Panc1 (cell line): ENCODE results near the gene PLK5. TPM values are rescaled to one million over a fixed set of nuclear protein-coding genes. Genes with fewer than 3 reads are reported as not detected.

ENCODE experiments used
- ATAC-seq: fragments of 200-7000 bp; cut with Tn5 transposase; 2 replicates; pipeline ENCODE4 v1.9.1; 2020; ENCODE audit warnings: mild to moderate bottlenecking, moderate library complexity
- BruUV-seq: library from RNA; stranded (reverse); fragments of 400-500 nt; replicated peaks from 2 replicates; lab custom pipeline; 2021; lab: Mats Ljungman, UMichigan
- CTCF ChIA-PET: fragments of 300-600 bp; sonication (Branson Sonifier 250); formaldehyde crosslinking; loops from one replicate; lab custom pipeline; 2022; ENCODE audit warnings: antibody characterized with exemption; lab: Charles Lee
- POLR2A ChIA-PET: fragments of 300-600 bp; sonication (Branson Sonifier 250); formaldehyde crosslinking; loops from one replicate; lab custom pipeline; 2022; ENCODE audit warnings: antibody characterized with exemption; lab: Charles Lee
- DNase-seq: peaks from one replicate; pipeline ENCODE4 v3.0.0-alpha.2; 2010; ENCODE audit warnings: low read depth, low spot score
- H3K27ac ChIP-seq: 2 replicates; pipeline ENCODE4 v1.5.1; 2011; ENCODE audit warnings: mild to moderate bottlenecking, low read length, inconsistent platforms
- H3K27me3 ChIP-seq: fragments of 200-500 bp; sonication (Bioruptor generic); 2 replicates; pipeline ENCODE4 v1.6.0; 2014; ENCODE audit warnings: low read length, inconsistent platforms; ENCODE audit not compliant: control insufficient read depth, insufficient read depth
- H3K36me3 ChIP-seq: fragments of 200-500 bp; sonication (Bioruptor generic); 2 replicates; pipeline ENCODE4 v1.5.1; 2014; ENCODE audit warnings: inconsistent platforms, mild to moderate bottlenecking, low read length, moderate library complexity; ENCODE audit not compliant: control insufficient read depth, insufficient read depth
- H3K4me1 ChIP-seq: 2 replicates; pipeline ENCODE4 v1.5.1; 2011; ENCODE audit warnings: inconsistent platforms, mild to moderate bottlenecking, low read length, moderate library complexity; ENCODE audit not compliant: control insufficient read depth, insufficient read depth
- H3K4me3 ChIP-seq, 2 experiments: 2 replicates each; pipeline ENCODE4 v1.5.1; 2011 to 2012; ENCODE audit warnings: low read depth in 2 of 2, low read length in 2 of 2, mild to moderate bottlenecking in 2 of 2, inconsistent platforms in 1 of 2, moderate library complexity in 1 of 2
- H3K9me3 ChIP-seq: fragments of 200-500 bp; sonication (Bioruptor generic); 2 replicates; pipeline ENCODE4 v1.5.1; 2014; ENCODE audit warnings: low read depth, mild to moderate bottlenecking, inconsistent platforms, low read length, moderate library complexity; ENCODE audit not compliant: control insufficient read depth, insufficient read depth
- POLR2AphosphoS5 ChIP-seq: IDR thresholded peaks from 2 replicates; pipeline ENCODE4 v1.6.1; 2012; ENCODE audit warnings: mild to moderate bottlenecking, low read depth, low read length, moderate library complexity
- REST ChIP-seq, 2 experiments: IDR thresholded peaks; 2 replicates each; pipeline ENCODE4 v1.6.1; 2011 to 2012; ENCODE audit warnings: low read depth in 2 of 2, control low read depth in 1 of 2, low read length in 1 of 2, mild to moderate bottlenecking in 1 of 2, moderate library complexity in 1 of 2; ENCODE audit not compliant: insufficient read depth in 1 of 2
- SIN3A ChIP-seq: IDR thresholded peaks from 2 replicates; pipeline ENCODE4 v1.6.1; 2012; ENCODE audit warnings: low read depth, mild to moderate bottlenecking, low read length, moderate library complexity, borderline replicate concordance; ENCODE audit not compliant: insufficient read depth
- TCF7L2 ChIP-seq: IDR thresholded peaks from 2 replicates; pipeline ENCODE4 v1.6.1; 2011; ENCODE audit warnings: mild to moderate bottlenecking, low read depth, low read length, inconsistent platforms
- in situ Hi-C: cut with HindIII; loops from 2 replicates; pipeline ENCODE4 v1.10.0; 2016; ENCODE audit warnings: low sequenced_read_pairs, low pct_unique_long_range_greater_than_20kb
- intact Hi-C: fragments of 100-400 bp; cut with micrococcal nuclease; formaldehyde crosslinking; loops from one replicate; pipeline ENCODE4 v1.10.0; 2022; ENCODE audit not compliant: unreplicated experiment
- total RNA-seq: library from RNA; stranded (reverse); gene quantifications from one replicate; pipeline ENCODE4 v1.2.1, GENCODE V29; 2021; ENCODE audit not compliant: unreplicated experiment
- TF ChIP-seq, protein P1 (sequence below): fragments of 450-650 bp; IDR thresholded peaks from 2 replicates; pipeline ENCODE4 v1.5.1; 2017; ENCODE audit warnings: mild to moderate bottlenecking

PLK5 gene
- total RNA-seq, 1 experiment from 2014 or later, result not detected

- BruUV-seq, result no TSS peak
- Histone ChIP-seq H3K4me1 (no peaks in the 10 kb centered on the region), H3K27me3 (no peaks in the 10 kb centered on the region), H3K9me3 (no peaks in the 10 kb centered on the region), H3K4me3 (no peak overlapping the region), H3K36me3 (no peaks in the 10 kb centered on the region), H3K27ac (no peak overlapping the region)
- TF ChIP-seq SIN3A (no peak), TCF7L2 (no peak), POLR2AphosphoS5 (no peak)
- intact Hi-C loops, result no loop called here
- ATAC-seq, result no peak
- DNase-seq, result no peak
- ChIA-PET CTCF (no interaction called here), POLR2A (interaction anchor here (0.6 kb wide), 1 partner anchor 70 kb away, joined by 6 read pairs; no protein-coding TSS in a partner anchor)
- in situ Hi-C loops, result no loop called here
Observed at GRCh38 chr19:1584500-1585242, 60.8 kb downstream of the PLK5 start.

GRCh38 chr19:1585243-1585580, 61.3 kb downstream of the PLK5 start:
- no peak overlapping the region for H3K4me3 ChIP-seq
- BruUV-seq, result no TSS peak
- ChIA-PET POLR2A (interaction anchor here (0.6 kb wide), 1 partner anchor 70 kb away, joined by 6 read pairs; no protein-coding TSS in a partner anchor), CTCF (no interaction called here)
- no peaks in the 10 kb centered on the region for H3K9me3 ChIP-seq
- H3K27ac ChIP-seq, result no peak overlapping the region
- in situ Hi-C loops (no loop called here), intact Hi-C loops (no loop called here)
- ATAC-seq (no peak), DNase-seq (no peak)
- TF ChIP-seq SIN3A, result no peak
- TF ChIP-seq, protein P1, sequence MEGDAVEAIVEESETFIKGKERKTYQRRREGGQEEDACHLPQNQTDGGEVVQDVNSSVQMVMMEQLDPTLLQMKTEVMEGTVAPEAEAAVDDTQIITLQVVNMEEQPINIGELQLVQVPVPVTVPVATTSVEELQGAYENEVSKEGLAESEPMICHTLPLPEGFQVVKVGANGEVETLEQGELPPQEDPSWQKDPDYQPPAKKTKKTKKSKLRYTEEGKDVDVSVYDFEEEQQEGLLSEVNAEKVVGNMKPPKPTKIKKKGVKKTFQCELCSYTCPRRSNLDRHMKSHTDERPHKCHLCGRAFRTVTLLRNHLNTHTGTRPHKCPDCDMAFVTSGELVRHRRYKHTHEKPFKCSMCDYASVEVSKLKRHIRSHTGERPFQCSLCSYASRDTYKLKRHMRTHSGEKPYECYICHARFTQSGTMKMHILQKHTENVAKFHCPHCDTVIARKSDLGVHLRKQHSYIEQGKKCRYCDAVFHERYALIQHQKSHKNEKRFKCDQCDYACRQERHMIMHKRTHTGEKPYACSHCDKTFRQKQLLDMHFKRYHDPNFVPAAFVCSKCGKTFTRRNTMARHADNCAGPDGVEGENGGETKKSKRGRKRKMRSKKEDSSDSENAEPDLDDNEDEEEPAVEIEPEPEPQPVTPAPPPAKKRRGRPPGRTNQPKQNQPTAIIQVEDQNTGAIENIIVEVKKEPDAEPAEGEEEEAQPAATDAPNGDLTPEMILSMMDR, result no peak
- TF ChIP-seq POLR2AphosphoS5, result no peak
- no peak for TF ChIP-seq REST (IDR thresholded peaks at IDR 0.05; ENCODE audit: insufficient read depth in 1 of 2, low read depth in 2 of 2, low read length in 1 of 2)
- TF ChIP-seq TCF7L2, result no peak
- peaks cover 2% of the 10 kb centered on the region for H3K4me1 ChIP-seq
- H3K27me3 ChIP-seq, result no peaks in the 10 kb centered on the region
- no peaks in the 10 kb centered on the region for H3K36me3 ChIP-seq

Other genes with a start within 250 kb of the PLK5 start
- gene FAM174C, start 248.5 kb upstream of the PLK5 start, total RNA-seq, result 133 TPM
- 7.8 TPM for gene EFNA2, start 238.2 kb upstream of the PLK5 start, total RNA-seq
- gene NDUFS7, start 140.2 kb upstream of the PLK5 start, total RNA-seq, result 73.0 TPM
- 21.2 TPM for gene GAMT, start 122.5 kb upstream of the PLK5 start, total RNA-seq
- 195 TPM for gene DAZAP1, start 116.5 kb upstream of the PLK5 start, total RNA-seq
- gene RPS15, start 85.7 kb upstream of the PLK5 start, total RNA-seq, result 1,067 TPM
- 11.9 TPM for gene APC2, start 74.0 kb upstream of the PLK5 start, total RNA-seq
- gene C19orf25, start 44.9 kb upstream of the PLK5 start, total RNA-seq, result 34.7 TPM
- 9.9 TPM for gene PCSK4, start 33.7 kb upstream of the PLK5 start, total RNA-seq
- gene REEP6, start 32.9 kb upstream of the PLK5 start, total RNA-seq, result 9.2 TPM
- 20.6 TPM for gene ADAMTSL5, start 11.1 kb upstream of the PLK5 start, total RNA-seq
- gene MEX3D, start 44.2 kb downstream of the PLK5 start, total RNA-seq, result 73.7 TPM
- gene MBD3, start 68.8 kb downstream of the PLK5 start, total RNA-seq, result 139 TPM
- gene UQCR11, start 81.4 kb downstream of the PLK5 start, total RNA-seq, result 300 TPM
- gene TCF3, start 128.5 kb downstream of the PLK5 start, total RNA-seq, result 175 TPM
- 16.5 TPM for gene ONECUT3, start 229.4 kb downstream of the PLK5 start, total RNA-seq